ENCODE results near the gene RHOD.

The RHOD gene

DNA sequence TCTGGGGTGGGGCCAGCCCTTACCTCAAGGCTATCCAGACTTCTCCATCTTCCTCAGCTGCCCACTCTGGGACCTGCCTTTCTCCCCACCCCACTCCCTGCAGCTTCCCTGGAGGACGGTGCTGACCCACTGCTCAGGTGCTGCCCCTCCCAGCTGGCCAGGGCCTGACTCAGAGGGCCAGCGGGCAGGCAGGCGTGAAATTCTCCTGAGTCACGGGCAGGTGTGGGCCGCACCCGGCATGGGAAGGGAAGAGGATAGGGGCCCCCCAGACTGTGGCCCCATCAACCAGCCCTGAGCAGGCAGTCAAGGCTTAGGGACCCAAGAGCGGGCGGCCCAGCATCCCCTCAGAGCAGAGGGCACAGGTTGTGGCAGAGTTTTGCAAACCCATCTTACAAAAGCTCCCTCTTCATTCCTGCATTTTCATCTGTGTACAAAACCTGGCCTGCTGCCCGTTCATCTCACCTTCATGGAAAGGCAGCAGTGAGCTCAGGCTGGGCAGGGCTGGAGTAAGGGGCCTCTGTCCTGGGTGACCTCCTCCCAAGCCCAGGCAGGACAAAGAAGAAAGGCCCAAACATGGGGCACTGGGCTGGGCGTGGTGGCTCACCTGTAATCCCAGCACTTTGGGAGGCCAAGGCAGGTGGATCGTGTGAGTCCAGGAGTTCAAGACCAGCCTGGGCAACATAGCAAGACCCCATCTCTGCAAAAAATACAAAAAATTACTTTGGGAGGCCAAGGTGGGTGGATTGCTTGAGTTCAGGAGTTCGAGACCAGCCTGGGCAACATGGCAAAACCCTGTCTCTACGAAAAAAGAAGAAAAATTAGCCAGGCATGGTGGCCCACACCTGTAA is 6.1 kb downstream of the RHOD start:
- no peak for DNase-seq (ENCODE audit: low read depth)

DNA sequence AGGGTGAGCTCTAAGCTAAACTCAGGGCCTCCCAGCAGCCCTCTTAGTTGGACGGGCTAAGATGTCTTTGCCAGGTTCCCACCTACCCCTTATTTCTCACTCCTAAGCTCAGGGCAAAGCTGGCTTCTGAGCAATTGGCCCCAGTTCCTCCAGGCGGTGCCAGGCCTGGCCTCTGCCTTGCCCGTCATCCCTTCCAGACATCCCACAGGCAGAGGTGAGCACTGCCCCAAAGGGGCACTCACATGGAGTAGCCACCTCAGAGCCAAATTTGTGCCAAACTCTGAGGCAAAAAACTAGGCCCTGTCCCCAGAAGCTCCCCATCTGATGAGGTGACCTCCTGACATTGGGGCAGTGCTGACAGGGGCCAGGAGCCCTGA is 9.7 kb downstream of the RHOD start:
- no peak for DNase-seq (ENCODE audit: low read depth)

DNA sequence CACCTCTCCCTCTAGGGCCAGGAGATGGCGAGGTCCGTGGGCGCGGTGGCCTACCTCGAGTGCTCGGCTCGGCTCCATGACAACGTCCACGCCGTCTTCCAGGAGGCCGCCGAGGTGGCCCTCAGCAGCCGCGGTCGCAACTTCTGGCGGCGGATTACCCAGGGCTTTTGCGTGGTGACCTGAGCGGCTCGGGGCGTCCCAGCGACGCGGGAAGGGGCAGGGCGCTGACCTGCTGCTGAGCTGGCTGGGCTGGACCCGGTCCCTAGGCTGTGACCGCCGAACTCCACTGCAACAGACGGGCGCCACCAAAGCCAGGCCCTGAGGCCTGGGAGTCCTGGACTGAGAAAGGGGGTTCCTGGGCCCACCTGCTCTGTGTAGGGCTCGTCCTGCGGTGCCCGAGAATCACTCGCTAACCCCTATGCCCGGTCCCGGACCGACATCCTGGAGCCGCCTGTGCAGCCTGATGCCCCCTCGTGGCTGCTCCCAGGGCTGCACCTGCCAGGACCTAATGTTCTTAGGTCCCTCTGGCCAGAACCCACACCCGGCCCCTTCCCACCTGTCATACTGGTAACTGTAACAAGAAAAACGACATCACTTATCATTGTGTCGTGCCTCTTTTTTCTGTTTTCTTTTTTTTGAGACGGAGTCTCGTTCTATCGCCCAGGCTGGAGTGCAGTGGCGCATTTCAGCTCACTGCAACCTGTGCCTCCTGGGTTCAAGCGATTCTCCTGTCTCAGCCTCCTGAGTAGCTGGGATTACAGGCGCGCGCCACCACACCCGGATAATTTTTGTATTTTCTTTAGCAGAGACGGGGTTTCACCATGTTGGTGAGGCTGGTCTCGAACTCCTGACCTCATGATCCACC is 15.0 kb downstream of the RHOD start:
- DNase-seq (ENCODE audit: low read depth), result peak; percentile 54

DNA sequence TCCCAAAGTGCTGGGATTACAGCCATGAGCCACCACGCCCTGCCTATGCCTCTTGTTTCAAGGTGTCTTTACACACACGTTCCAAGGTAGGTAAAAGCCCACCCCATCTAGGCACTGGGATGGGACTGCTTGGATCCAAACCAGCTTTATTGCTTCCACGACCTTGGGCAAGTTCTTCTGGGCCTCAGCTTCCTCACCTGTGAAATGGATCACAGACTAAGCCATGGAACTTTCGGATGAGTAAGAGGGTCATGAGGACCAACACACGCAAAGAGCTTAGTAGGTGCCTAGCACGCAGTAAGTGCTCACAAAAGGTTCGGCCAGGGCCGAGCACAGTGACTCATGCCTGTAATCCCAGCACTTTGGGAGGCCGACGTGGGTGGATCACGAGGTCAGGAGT is 15.6 kb downstream of the RHOD start:
- DNase-seq (ENCODE audit: low read depth), result no peak

DNA sequence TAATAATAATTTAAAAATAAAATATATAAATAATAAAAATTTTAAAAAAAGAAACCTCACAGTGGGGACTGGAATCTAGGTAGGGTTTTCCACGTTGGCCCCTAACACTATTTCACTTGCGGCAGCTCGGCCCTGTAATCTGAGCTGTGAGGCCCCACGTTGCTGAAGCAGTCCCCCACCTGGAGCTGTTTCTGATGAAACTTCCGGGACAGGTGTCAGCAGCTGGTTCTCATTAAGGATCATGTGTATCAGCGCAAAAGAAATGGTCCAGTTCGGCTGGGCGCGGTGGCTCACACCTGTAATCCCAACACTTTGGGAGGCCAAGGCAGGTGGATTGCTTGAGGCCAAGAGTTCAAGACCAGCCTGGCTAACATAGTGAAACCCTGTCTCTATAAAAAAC is 17.3 kb downstream of the RHOD start:
- no peak for DNase-seq (ENCODE audit: low read depth)

DNA sequence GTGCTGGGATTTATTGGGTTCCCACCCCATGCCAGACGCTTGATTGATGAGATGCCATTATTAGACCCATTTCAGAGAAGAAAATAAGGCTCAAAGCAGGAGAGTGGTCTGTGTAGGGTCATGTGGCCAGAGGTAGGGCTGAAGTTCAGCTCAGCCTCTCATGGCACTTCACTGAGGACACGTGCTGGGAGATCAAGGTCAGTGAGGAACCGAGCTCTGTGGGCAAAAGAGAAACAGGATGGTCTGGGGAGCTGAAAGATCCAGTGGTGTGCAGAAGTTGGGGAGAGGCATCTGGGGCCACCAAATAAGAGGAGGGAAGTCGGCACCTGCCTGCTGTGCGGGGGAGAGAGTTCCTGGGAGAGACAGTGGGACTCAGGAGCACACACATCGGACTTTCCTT is 19.6 kb downstream of the RHOD start:
- DNase-seq (ENCODE audit: low read depth), result no peak

DNA sequence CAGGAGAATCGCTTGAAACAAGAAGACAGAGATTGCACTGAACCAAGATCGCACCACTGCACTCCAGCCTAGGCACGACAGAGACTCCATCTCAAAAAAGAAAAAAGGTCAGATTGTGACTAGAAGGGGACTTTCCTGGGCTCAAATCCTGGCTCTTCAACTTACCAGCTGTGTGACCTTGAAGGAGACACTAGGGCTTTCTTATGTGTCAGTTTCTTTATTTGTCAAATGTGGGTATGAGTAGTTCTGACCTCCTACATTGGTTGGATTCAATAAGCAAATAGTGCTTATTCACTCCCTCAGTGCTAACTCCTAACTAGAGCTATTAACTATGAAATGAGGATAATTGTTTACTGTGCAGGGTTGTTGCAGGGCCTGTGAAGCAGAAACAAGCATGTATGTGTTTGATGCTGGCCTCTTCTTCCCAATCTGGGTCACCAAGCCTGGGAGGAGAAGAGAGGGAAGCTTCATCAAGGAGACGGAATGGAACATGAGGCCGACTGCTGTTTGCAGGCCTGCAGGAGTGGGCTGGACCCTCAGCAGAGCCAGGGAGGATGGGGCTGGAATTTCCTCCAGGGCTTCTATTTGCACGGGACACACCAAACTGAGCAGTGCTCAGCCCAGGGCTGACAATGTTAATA is 22.5 kb downstream of the RHOD start:
- DNase-seq (ENCODE audit: low read depth), result no peak

DNA sequence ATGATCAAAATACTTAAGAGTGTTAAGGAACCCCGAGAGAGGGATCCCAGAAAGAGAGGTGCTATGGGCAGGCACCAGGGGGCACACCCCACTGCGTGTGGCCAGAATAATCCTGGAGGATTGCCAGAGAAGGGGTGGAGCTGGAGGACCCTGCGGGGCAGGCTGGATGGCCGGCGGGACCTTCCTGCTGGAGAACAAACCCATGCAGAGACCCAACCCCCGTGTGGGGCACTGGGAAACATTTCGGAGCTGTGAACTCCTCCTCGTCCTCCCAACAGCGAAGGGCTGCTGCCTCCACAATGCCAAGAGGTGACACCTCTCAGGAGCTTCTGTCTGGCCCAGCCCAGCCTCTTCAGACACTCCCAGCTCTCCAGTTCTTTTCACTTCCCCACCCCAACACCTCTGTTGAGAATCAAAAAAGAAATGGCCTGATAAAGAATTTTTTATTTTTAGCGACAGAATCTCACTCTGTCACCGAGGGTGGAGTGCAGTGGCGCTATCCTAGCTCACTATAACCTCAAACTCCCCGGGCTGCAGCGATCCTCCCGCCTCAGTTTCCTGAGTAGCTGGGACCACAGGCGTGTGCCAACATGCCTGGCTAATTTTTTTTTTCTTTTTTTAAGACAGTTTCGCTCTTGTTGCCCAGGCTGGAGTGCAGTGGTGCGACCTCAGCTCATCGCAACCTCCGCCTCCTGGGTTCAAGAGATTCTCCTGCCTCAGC is 25.6 kb downstream of the RHOD start:
- no peak for DNase-seq (ENCODE audit: low read depth)

DNA sequence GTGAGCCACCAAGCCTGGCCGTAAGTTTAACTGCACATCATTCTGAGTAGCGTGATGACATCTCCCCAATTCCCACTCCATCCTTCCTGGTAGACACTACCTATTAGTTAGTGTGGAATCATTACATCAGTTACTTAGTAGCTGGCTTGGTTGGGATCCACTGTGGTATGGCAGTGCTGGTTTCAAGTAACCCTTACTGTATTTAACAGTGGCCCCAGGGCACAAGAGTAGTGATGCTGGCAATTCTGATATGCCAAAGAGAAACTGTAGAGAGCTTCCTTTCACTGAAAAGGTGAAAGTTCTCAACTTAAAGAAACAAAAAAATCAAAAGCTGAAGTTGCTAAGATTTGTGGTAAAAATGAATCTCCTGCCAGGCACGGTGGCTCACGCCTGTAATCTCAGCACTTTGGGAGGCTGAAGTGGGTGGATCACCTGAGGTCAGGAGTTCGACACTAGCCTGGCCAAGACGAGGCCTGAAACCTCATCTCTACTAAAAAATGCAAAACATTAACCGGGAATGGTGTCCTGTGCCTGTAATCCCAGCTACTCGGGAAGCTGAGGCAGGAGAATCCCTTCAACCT is 27.2 kb downstream of the RHOD start:
- DNase-seq (ENCODE audit: low read depth), result no peak

DNA sequence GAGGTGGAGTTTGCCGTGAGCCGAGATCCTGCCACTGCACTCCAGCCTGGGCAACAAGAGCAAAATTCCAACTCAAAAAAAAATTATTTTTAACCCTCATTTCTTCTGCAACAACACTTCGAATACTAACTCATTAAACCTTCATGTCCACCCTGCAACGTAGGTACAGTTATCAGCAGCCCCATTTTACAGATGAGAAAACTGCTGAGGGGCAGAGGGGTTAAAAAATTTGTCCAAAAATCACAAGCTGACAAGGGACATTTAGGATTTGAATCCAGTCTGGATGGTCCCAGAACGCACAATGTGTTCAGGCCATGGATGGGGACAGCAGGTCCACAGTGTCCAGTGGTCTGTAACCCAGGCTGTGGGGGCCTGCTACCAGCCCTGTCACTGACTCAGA is 29.0 kb downstream of the RHOD start:
- DNase-seq (ENCODE audit: low read depth), result no peak

DNA sequence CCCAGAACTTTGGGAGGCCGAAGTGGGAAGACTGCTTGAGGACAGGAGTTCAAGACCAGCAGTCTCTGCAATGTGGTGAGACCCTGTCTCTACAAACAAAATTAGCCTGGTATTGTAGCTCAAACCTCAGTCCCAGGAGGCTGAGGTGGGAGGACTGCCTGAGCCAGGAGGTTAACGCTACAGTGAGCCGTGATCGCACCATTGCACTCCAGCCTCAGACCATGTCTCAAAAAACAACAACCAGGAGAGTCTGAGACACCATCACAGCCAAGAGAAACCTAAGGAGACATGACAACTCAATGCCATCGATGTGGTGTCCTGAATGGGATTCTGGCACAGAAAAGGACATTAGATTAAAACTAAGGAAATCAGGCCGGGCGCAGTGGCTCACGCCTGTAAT is 34.1 kb downstream of the RHOD start:
- DNase-seq (ENCODE audit: low read depth), result no peak

DNA sequence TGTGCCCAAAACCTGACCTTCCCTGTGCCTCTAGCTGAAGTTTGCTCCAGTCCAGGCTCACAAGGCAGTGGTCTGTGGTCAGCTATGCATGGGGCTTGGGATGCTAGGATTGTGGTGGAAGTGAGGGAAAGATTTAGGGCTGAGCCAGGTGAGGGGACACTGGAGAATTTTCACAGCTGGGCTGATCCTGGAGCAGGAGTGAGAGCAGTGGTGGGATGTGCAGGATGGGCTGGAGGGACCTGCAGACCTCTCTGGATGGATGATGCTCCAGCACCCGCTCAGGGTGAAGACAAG is 38.5 kb downstream of the RHOD start:
- DNase-seq (ENCODE audit: low read depth), result no peak

DNA sequence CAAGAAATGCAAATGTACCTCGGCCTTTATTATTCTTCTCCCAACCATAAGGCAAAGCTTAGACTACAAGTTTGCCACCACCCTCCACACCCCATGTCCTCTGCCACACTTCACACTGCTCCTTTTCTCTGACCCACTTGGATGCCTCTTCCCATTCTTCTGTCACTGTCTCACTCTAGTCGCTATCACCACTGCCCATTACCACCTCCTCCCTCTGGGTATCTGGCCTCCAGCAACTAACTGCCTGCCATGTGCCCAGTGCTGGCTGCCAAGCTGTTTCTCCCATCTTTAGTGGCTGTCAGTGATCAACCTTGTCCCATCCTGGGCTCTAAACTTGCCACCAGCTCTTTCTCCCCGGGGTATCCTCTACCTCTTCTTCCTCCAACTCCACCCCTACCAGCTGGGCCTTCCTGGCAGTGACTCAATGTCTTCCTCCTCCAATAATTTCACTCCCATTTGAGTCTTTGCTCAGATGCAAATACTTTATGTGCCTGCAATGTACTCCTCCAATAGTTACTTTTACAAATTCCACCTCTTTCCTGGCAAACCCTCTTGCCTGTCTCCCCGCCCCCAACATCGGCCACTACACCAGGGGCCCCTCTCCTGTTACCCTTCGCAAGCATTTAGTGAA is 42.3 kb downstream of the RHOD start:
- no peak for DNase-seq (ENCODE audit: low read depth)

DNA sequence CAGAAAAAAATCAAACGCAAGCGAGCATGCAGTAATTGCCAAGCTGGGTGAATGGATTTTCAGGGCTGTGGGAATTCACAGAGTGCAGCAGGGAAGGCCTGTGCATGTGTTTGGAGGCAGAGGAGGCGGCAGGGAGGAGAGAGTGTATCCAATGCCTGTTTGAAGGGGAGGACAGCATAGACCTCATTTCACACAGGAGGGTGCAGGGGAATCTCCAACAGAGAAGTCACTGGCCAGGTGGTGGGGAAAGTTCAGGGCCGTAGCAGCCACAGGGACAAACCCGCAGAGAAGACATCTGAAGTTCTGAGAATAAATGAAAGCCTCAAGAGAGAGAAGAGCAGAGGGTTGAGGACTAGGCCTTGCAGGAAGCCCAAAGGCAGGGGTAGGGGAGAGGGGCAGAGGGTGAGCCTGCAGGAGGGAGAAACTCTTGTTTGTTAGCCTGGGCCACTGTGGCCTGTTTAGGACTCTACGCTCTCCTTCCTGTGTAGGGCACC is 43.2 kb downstream of the RHOD start:
- no peak for DNase-seq (ENCODE audit: low read depth)

DNA sequence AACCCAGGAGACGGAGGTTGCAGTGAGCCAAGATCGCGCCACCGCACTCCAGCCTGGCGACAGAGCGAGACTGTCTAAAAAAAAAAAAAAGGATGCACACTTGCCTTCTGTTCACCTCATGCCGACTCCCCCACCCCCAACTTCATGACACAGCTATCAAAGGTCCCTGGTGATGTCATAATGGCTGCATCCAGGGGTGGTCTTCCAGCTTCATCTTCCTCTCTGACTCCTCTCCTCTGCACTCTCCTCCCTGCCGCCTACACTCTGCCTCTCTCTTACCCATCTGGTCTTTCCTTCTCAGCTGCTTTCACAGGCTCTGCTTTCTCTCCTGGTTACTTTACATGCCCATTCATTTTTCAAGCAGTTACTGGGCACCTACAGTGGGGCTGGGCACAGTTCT is 46.0 kb downstream of the RHOD start:
- no peak for DNase-seq (ENCODE audit: low read depth)

DNA sequence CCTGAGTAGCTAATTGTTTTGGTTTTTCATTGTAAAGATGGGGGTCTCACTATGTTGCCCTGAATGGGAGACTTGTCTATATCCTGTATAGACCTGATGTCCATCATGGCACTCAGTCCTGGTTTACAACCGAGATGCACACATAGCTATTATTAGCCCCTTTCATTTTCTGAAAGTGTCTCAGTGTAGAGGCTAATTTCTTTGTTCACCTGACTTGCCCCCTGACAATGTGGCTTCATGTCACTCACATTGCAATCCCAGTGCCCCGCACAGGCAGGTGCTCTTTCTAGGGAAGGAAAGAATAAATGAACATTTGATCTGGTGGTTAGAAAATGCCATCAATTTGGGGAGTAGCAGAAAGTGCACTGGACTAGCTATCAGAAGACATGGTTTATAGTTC is 49.3 kb downstream of the RHOD start:
- no peak for DNase-seq (ENCODE audit: low read depth)

DNA sequence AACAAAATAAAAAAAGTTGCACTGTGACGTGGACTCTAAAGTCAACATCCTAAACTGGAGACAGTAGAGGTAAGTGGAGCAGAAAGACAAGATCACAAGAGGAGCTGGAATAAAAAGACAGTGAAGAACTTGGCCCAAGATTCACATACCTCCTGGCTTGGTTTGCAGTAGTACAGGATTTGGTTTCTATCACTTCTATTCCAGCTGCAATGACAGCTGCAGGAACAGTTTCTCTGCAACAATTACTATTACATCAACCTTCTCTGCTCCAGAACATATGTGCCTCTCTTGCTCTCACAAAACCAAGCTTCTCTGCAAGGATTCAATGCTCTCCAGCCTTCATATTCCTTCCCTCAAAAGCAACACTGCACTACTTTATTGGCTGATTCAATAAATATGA is 54.6 kb downstream of the RHOD start:
- DNase-seq (ENCODE audit: low read depth), result no peak

DNA sequence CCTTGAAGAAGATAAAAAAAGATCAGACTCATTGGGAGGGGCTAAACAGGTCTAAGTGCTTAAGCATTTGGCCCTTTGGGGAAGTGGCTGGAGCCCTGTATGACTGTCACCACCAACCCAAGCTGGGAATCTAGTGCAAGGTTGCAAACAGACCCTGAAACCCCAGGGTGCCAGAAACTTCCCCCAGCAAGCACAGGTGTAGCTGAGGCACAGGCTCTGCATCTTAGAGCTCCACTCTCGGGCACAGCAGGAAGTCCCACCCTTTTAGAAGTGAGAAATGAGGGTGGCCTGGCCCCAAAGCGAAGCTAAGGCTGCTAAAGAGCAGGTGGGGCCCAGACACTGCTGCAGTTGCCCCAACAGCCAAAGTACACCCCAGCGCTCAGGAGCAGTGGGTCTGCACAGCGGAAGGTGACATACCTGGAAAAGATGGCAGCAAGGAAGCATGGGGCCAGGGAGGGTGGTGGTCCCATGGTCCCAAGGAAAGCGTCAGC is 56.6 kb downstream of the RHOD start:
- DNase-seq (ENCODE audit: low read depth), result no peak

DNA sequence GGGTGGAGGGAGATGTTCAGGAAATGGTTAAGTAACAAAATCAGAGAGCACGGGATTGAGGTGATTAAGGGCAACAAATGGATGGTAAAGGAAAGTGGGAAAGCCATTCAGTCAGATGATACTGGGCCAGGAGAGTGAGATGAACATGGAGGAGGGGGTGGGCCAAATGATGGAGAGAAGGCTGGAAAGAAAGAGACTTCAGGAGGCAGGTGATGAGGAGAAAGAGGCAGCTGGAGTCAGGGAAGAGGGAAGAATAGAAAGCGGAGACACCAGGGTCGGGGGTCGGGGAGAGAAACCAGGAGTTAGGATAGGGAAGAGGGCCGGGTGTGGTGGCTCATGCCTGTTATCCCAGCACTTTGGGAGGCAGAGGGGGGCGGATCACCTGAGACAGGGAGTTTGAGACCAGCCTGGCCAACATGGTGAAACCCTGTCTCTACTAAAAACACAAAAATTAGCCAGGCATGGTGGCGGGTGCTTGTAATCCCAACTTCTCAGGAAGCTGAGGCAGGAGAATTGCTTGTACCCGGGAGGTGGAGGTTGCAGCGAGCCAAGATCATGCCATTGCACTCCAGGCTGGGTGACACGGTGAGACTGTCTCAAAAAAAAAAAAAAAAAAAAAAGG is 57.7 kb downstream of the RHOD start:
- no peak for DNase-seq (ENCODE audit: low read depth)

DNA sequence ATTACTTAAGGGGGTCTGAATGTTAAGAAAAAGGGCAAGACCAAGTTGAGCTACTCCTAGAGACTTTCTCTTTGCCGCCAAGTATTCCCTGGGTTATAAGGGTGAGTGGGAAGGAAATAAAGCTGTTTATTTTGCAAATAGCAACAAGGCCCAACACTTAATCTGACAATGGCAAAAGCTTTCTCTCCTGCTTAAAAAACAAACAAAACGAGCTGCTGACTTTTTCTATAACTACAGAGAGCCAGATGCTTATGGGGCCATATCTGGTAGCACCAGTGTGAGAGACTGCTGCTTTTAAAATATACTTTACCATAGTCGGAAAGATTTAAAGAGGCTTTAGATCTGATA is 60.1 kb downstream of the RHOD start:
- no peak for DNase-seq (ENCODE audit: low read depth)

DNA sequence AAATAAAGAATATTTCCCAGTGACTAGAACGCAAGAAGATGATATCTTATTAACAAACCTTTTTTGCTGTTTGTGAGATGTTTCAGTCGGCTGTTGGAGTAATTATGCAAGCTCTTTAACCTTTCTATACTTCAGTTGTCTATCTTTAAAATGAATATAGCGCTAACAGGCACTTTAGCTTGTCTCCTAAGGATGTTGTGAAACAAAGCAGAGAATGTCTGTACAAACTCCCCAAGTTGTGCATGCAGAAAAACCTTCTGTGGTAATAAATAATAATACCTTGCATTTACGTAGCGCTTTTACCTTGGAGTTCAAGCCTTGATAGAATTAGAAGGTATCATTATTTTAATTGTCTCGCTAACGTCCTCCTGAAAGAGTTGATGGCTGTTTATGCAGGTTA is 60.5 kb downstream of the RHOD start:
- DNase-seq (ENCODE audit: low read depth), result no peak

Measured in iris pigment epithelial cell (primary cell).